GM18502 (cell line): ENCODE results near the gene NCKAP5.

Experiments
- ATAC-seq: cut with Tn5 transposase; IDR thresholded peaks from one replicate; pipeline ENCODE4 v1.9.1; 2021; ENCODE audit warnings: mild to moderate bottlenecking; ENCODE audit not compliant: unreplicated experiment, poor library complexity

Gene NCKAP5

GRCh38 chr2:133080822-133081221 is 487.4 kb downstream of the NCKAP5 start:
- no peak for ATAC-seq

DNA sequence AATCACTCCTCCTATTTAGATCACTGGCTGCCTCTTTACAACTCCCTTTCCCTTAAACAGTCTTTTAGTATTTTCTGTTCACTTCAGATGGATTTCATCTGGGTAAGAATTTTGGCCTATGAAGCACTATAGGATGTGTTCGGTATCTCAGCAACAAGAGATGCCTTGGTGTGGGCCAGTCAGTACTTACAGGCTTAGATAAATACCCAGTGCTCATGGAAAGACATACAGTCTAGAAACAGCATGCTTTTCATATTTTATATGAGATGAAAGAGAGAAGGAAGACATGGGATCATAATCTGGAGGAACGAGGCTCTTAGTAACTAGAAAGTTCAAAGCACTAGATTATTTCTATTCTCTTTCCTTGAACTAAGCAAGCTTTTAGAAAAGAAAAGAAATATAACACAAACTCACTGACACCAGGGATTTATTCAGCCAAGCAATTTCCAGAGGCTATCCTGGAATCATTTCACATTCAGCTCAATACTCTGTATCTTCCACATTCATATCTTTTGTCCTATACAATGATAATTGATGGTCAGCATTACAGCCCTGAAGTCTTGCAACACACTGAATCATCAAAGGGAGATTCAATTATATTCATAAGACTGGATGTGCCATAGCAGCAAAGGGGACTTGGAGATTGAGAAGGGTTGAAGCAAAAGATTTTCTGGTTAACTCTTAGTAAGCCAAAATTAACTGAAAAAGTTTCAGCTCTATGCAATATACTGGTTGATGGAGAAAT is 489.4 kb downstream of the NCKAP5 start:
- ATAC-seq: no peak

GRCh38 chr2:133077269-133077822 is 490.9 kb downstream of the NCKAP5 start:
- no peak for ATAC-seq

GRCh38 chr2:133072837-133073694 is 495.2 kb downstream of the NCKAP5 start:
- no peak for ATAC-seq

DNA sequence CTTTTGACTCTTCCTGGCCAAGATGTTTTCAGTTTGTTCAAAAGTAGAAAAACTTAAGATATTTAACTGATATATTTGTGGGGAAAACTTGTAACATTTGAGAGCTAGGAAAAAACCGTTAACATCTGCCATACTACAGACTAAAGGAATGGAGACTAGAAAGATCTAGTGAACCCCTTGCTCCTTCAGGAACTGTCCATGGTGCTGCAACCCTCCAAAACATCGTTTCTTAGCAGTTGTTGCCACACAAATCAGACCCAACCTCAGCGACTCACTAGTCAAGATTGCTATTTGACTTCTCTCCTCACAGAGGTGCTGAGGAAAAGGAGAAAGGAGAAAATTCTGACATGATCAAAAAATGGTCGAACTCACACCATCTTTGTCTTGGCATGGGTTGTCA is 504.5 kb downstream of the NCKAP5 start:
- no peak for ATAC-seq

DNA sequence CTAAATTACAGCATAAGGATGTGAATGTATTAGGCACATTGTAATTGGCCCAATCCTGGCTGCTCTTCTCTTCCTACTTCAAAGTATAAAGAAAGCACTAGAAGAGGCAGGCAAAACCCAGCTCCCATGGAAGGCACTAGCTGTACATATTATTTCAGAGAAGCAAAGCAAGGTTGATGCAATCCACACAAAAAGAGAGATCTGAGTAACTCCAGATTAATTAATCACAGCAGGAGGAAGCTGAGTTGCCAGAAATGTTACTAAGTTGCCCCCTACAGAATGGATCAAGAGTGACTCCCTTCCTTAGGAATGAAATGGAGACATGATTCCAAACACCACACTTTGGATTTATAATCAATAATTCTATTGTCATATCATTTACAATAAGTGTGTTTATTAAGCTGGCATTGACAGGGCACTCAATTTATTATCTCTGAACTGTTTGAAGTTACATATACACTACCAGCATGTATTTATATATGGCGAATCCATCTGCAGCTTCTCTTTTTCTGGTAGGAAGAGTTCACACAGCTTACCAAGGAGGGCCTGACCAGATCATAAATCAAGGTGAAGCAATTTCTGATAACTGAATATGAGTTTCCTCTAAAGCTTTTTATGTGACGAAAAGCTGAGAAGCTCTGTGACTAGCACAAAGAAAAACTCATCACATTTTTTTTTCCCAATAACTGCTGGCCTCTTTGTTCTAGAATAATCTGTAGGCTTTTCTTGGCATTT is 505.2 kb downstream of the NCKAP5 start:
- no peak for ATAC-seq

DNA sequence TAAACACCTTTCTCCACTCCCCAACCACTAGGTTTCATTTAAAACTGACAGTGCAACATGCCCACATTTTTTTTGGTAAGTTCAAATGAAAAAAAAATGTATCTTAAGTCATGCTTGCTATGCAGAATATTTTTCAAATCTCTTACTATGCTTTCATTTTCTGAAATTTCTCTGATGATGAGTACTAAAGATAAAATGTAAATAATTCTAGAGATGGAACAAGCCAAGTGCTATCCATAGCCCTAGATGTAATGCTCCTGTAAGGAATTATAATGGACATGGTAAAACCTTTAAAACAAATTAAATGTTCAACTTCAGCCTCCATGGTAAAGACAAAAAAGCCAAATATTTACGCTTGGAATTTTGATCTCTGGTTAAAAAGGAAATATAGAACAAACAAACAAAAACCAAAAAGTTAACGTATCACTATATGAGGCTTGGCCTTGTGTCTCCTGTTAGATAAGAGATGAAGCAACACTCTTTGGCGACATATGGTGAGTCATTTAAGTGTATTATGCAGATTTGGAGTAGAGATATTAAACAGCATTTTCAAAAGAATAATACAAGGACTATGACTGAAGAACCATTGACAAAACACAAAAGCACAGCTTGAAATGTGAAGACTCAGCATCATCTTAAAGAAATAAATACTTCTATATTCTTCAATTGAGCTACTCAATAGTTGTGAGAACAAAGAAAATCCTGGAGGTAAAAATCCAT is 506.2 kb downstream of the NCKAP5 start:
- ATAC-seq: no peak

GRCh38 chr2:133054297-133054696 is 514.0 kb downstream of the NCKAP5 start:
- no peak for ATAC-seq

- ATAC-seq: no peak
These were observed 514.7 kb downstream of the NCKAP5 start for GRCh38 chr2:133053541-133053940.

GRCh38 chr2:133045787-133046186 is 522.5 kb downstream of the NCKAP5 start:
- no peak for ATAC-seq

GRCh38 chr2:133044556-133044955 is 523.7 kb downstream of the NCKAP5 start:
- ATAC-seq: no peak

DNA sequence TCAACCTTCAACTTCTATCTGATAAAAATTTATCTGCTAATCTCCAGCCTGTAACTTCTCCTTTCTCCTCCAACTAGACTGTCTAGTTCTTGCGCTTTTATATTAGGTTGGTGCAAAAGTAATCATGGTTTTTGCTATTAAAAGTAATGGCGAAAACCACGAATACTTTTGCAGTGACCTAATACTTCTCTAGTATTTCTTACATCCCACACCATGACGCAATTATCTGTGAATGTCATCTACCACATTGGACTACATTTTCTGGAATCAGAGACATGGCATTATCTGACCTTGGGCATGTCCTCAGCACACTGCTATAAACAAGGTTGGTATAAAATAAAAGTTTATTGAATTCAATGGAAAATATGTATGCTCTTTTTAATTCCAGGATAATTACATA is 528.1 kb downstream of the NCKAP5 start:
- no peak for ATAC-seq

- ATAC-seq: no peak
These were observed 528.7 kb downstream of the NCKAP5 start for GRCh38 chr2:133039531-133039930.

DNA sequence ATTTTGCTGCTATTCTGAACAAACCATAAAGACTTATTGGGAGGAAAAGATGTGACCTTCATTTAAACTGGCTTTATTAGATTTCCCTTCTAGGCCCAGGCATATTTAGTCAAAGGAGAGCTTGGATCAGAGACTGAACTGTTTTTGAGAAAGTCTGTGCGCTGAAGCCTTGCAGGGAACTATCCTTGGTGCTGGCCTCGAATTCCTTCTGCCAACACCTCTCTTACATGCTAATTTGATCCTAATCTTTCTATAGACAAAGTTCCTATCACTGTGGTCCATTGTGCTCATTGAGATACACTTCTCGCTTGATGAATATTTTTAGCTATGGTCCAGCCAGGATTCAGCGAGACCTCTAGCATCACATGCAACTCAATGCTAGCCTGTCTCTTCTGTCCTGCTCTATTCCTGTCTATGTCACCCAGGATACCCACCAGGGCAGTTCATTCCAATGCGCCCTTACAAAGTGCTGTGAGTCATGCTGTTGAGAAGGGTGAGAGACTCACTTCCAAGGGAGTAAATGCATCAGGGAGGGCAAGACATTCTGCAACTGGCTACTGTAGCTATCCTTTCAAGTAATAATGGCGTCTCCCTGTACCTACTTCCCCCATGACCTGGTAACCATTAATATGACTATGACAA is 541.6 kb downstream of the NCKAP5 start:
- no peak for ATAC-seq

DNA sequence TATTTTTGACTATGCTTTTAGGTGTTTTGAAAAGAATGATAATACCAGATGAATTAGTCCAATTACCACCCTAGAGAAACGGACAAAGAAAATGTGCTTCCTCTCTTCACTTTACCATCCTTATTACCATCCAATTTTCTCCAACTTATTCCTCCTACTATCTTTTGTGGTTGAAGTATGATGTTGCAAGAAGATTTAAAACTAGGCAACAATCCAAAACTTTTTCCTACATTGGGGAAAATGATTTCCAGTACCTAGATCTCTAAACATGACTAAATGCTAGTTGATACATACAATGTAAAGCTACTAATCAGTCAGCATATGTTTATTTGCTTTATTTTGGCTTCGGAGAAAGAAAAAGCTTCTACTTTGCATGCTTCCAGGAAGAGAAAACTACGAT is 543.3 kb downstream of the NCKAP5 start:
- ATAC-seq: no peak

GRCh38 chr2:133012847-133013734 is 555.2 kb downstream of the NCKAP5 start:
- no peak for ATAC-seq

DNA sequence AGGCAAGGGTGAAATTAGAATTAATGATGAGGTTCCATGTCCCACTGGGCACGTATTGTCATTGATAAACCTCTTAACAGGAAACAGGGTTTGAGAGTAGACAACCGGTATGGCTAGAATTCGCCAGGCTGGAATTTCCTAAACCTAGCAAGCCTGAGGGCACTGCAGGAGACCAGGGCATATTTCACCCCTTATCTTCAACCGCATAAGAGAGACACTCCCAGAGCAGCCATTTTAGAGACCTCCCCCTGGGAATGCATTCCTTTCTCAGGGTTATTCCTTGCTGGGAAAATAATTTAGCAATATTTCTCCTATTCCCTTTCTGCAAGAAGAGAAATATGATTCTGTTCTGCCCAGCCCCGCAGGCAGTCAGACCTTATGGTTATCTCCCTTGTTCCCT is 563.6 kb downstream of the NCKAP5 start:
- ATAC-seq: no peak

GRCh38 chr2:132999421-132999820 is 568.8 kb downstream of the NCKAP5 start:
- no peak for ATAC-seq

DNA sequence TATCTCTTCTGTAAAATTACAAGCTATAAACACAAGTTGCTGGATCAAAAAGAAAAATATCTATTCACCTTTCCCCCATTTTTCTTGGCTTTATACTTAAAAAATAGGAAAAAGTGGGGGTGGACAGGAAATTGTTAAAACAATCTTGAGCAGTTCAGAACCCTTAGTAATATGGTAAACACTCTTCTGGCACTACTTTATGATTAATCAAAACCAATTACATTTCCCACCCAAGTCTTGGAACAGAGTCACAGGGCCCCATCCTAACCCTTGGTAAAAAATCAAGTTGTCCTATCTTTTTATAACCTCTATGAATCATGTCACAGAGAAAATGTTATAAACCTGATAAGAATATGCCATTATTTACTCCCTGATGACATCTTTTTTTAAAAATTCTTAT is 570.0 kb downstream of the NCKAP5 start:
- ATAC-seq: no peak
